PC-3 (cell line): ENCODE results near the gene CRISP1. TPM values are rescaled to one million over a fixed set of nuclear protein-coding genes. Genes with fewer than 3 reads are reported as not detected.

Source experiments
- ATAC-seq: fragments of 200-7000 bp; cut with Tn5 transposase; 2 replicates; pipeline ENCODE4 v1.9.1; 2020; ENCODE audit warnings: mild to moderate bottlenecking, moderate library complexity
- BruUV-seq: library from RNA; stranded (reverse); fragments of 400-500 nt; replicated peaks from 2 replicates; lab custom pipeline; 2021; lab: Mats Ljungman, UMichigan
- CTCF ChIA-PET: fragments of 300-600 bp; sonication (Branson Sonifier 250); formaldehyde crosslinking; loops from one replicate; lab custom pipeline; 2022; ENCODE audit warnings: antibody characterized with exemption; lab: Charles Lee
- POLR2A ChIA-PET: fragments of 300-600 bp; sonication (Branson Sonifier 250); formaldehyde crosslinking; loops from one replicate; lab custom pipeline; 2022; ENCODE audit warnings: antibody characterized with exemption; ENCODE audit not compliant: unreplicated experiment; lab: Charles Lee
- DNase-seq: peaks from one replicate; pipeline ENCODE4 v3.0.0-alpha.2; 2015
- H2AFZ ChIP-seq: fragments of 300-600 bp; sonication (generic); 2 replicates; pipeline ENCODE4 v1.6.0; 2016; ENCODE audit warnings: antibody characterized with exemption, low read length
- H3F3A ChIP-seq: fragments of 300-600 bp; sonication (generic); one replicate; pipeline ENCODE4 v1.6.0; 2017; ENCODE audit warnings: antibody characterized with exemption, low read length, control low read depth, mild to moderate bottlenecking; ENCODE audit not compliant: unreplicated experiment
- H3K27ac ChIP-seq: fragments of 300-600 bp; sonication (generic); 2 replicates; pipeline ENCODE4 v1.5.1; 2016; ENCODE audit warnings: mild to moderate bottlenecking, low read length
- H3K27me3 ChIP-seq: fragments of 300-600 bp; sonication (generic); 2 replicates; pipeline ENCODE4 v1.6.1; 2016; ENCODE audit warnings: low read length, mixed read lengths
- H3K36me3 ChIP-seq: fragments of 300-600 bp; sonication (generic); 2 replicates; pipeline ENCODE4 v1.6.1; 2016; ENCODE audit warnings: low read depth, mixed run types, low read length, mixed read lengths
- H3K4me1 ChIP-seq: fragments of 300-600 bp; sonication (generic); 2 replicates; pipeline ENCODE4 v1.5.1; 2016; ENCODE audit warnings: low read length; ENCODE audit not compliant: insufficient read depth
- H3K4me2 ChIP-seq: fragments of 300-600 bp; sonication (generic); 2 replicates; pipeline ENCODE4 v1.6.0; 2016; ENCODE audit warnings: low read length
- H3K4me3 ChIP-seq: fragments of 300-600 bp; sonication (generic); 2 replicates; pipeline ENCODE4 v1.5.1; 2016; ENCODE audit warnings: mild to moderate bottlenecking, low read length, mixed read lengths
- H3K79me2 ChIP-seq: fragments of 300-600 bp; sonication (generic); 2 replicates; pipeline ENCODE4 v1.6.1; 2017; ENCODE audit warnings: low read length, mixed read lengths
- H3K9ac ChIP-seq: fragments of 300-600 bp; sonication (generic); 2 replicates; pipeline ENCODE4 v1.6.0; 2016; ENCODE audit warnings: mild to moderate bottlenecking, low read length
- H3K9me2 ChIP-seq: fragments of 300-600 bp; sonication (generic); replicated peaks from 2 replicates; pipeline ENCODE4 v1.6.1; 2016; ENCODE audit warnings: mixed run types, low read length, mixed read lengths
- H3K9me3 ChIP-seq: fragments of 300-600 bp; sonication (generic); 2 replicates; pipeline ENCODE4 v1.6.1; 2016; ENCODE audit warnings: low read length, mixed read lengths
- H4K20me1 ChIP-seq: fragments of 300-600 bp; sonication (generic); 2 replicates; pipeline ENCODE4 v1.6.1; 2016; ENCODE audit warnings: low read length, mixed read lengths
- EZH2 ChIP-seq: fragments of 300-600 bp; sonication (generic); IDR thresholded peaks from one replicate; pipeline ENCODE4 v1.6.1; 2017; ENCODE audit warnings: antibody characterized with exemption, mild to moderate bottlenecking, low read length; ENCODE audit not compliant: unreplicated experiment
- EZH2phosphoT487 ChIP-seq: fragments of 300-600 bp; sonication (generic); IDR thresholded peaks from 2 replicates; pipeline ENCODE4 v1.6.1; 2018; ENCODE audit warnings: mild to moderate bottlenecking, antibody characterized with exemption, low read length, borderline replicate concordance
- intact Hi-C: fragments of 100-400 bp; cut with micrococcal nuclease; formaldehyde crosslinking; loops from 2 replicates; pipeline ENCODE4 v1.9.0; 2023
- total RNA-seq: library from RNA; depleted of rRNA; stranded (reverse); fragments of >200 nt; gene quantifications from 2 replicates; pipeline ENCODE4 v1.2.3, GENCODE V29; 2014
- TF ChIP-seq, protein P1 (sequence below): fragments of 300-600 bp; sonication (generic); conservative IDR thresholded peaks from 2 replicates; pipeline ENCODE4 v1.5.1; 2017; ENCODE audit warnings: antibody characterized with exemption, low read depth, mild to moderate bottlenecking, low read length

Gene CRISP1
- total RNA-seq, 1 experiment from 2014 or later: not detected

GRCh38 chr6:49906526-49906925, 40.2 kb upstream of the CRISP1 start:
- intact Hi-C loops: no loop called here
- Histone ChIP-seq H3K36me3 (no peaks in the 10 kb centered on the region), H4K20me1 (no peaks in the 10 kb centered on the region), H3K27me3 (peaks cover 32% of the 10 kb centered on the region), H3K27ac (no peak overlapping the region), H3K9me2 (no peaks in the 10 kb centered on the region), H3K4me1 (no peaks in the 10 kb centered on the region), H2AFZ (no peak overlapping the region), H3K4me3 (no peak overlapping the region), H3F3A (no peaks in the 10 kb centered on the region), H3K9ac (no peak overlapping the region), H3K4me2 (no peak overlapping the region), H3K79me2 (no peaks in the 10 kb centered on the region), H3K9me3 (no peaks in the 10 kb centered on the region)
- ChIA-PET CTCF (no interaction called here), POLR2A (no interaction called here)
- ATAC-seq (no peak), DNase-seq (no peak)
- no TSS peak for BruUV-seq
- TF ChIP-seq EZH2phosphoT487 (no peak), EZH2 (no peak)
- TF ChIP-seq, protein P1, sequence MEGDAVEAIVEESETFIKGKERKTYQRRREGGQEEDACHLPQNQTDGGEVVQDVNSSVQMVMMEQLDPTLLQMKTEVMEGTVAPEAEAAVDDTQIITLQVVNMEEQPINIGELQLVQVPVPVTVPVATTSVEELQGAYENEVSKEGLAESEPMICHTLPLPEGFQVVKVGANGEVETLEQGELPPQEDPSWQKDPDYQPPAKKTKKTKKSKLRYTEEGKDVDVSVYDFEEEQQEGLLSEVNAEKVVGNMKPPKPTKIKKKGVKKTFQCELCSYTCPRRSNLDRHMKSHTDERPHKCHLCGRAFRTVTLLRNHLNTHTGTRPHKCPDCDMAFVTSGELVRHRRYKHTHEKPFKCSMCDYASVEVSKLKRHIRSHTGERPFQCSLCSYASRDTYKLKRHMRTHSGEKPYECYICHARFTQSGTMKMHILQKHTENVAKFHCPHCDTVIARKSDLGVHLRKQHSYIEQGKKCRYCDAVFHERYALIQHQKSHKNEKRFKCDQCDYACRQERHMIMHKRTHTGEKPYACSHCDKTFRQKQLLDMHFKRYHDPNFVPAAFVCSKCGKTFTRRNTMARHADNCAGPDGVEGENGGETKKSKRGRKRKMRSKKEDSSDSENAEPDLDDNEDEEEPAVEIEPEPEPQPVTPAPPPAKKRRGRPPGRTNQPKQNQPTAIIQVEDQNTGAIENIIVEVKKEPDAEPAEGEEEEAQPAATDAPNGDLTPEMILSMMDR: no peak

GRCh38 chr6:49905296-49905695, 39.0 kb upstream of the CRISP1 start:
- no peak for ATAC-seq
- H3K79me2 ChIP-seq: no peaks in the 10 kb centered on the region
- ChIA-PET POLR2A (no interaction called here), CTCF (no interaction called here)
- H3K9me3 ChIP-seq: no peaks in the 10 kb centered on the region
- no peaks in the 10 kb centered on the region for H3K9me2 ChIP-seq
- intact Hi-C loops: no loop called here
- TF ChIP-seq EZH2 (no peak), EZH2phosphoT487 (no peak)
- TF ChIP-seq, protein P1: no peak
- H3K36me3 ChIP-seq: no peaks in the 10 kb centered on the region
- H3K27ac ChIP-seq: no peak overlapping the region
- H4K20me1 ChIP-seq: no peaks in the 10 kb centered on the region
- DNase-seq: no peak
- H3F3A ChIP-seq: no peaks in the 10 kb centered on the region
- H3K4me1 ChIP-seq: no peaks in the 10 kb centered on the region
- peaks cover 29% of the 10 kb centered on the region for H3K27me3 ChIP-seq
- no peak overlapping the region for H2AFZ ChIP-seq
- no peak overlapping the region for H3K9ac ChIP-seq
- no peak overlapping the region for H3K4me2 ChIP-seq
- H3K4me3 ChIP-seq: no peak overlapping the region
- no TSS peak for BruUV-seq

DNA sequence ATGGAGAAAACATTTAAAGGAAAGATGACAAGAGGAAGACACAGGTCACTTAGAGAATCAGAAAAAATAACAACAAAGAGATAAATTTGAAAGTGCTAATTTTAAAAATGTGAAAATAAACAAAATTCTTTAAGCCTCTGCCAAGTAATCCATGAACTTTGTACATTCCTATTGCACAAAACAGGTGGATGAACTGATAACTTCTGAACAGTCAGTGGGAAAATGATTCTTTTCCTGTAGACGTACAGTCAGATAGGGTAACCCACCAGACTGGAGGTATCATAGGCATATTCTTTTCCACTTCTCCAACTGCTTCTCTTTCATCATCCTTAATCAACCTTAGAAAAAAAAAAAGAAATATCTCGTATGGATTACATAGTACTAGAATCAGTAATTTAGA, 36.5 kb upstream of the CRISP1 start:
- Histone ChIP-seq H3K9me2 (no peaks in the 10 kb centered on the region), H2AFZ (no peak overlapping the region), H3K9ac (no peak overlapping the region), H3K36me3 (no peaks in the 10 kb centered on the region), H3K4me2 (no peak overlapping the region), H3K27me3 (peaks cover 22% of the 10 kb centered on the region; the same call in 1 of the 2 replicates), H3K4me1 (no peaks in the 10 kb centered on the region), H3F3A (no peaks in the 10 kb centered on the region), H4K20me1 (no peaks in the 10 kb centered on the region), H3K79me2 (no peaks in the 10 kb centered on the region), H3K4me3 (no peak overlapping the region), H3K9me3 (no peaks in the 10 kb centered on the region), H3K27ac (no peak overlapping the region)
- POLR2A ChIA-PET: no interaction called here
- DNase-seq (no peak), ATAC-seq (no peak)
- intact Hi-C loops: no loop called here
- no peak for TF ChIP-seq EZH2
- TF ChIP-seq EZH2phosphoT487: no peak
- TF ChIP-seq, protein P1: no peak
- CTCF ChIA-PET: no interaction called here
- no TSS peak for BruUV-seq
